NCI-H1417 treated with DMSO at 0.1 percent for 48 hours (cell line): ENCODE results near the gene EEFSEC.

Experiments
- DNase-seq: peaks from one replicate; lab custom pipeline; 2025; lab: John Stamatoyannopoulos, UW

Gene EEFSEC

GRCh38 chr3:128217702-128218547, 64.6 kb downstream of the EEFSEC start:
- DNase-seq: no peak

GRCh38 chr3:128218548-128219257, 65.4 kb downstream of the EEFSEC start:
- no peak for DNase-seq

GRCh38 chr3:128221328-128221727, 68.0 kb downstream of the EEFSEC start:
- DNase-seq: no peak

GRCh38 chr3:128222796-128223385, 69.6 kb downstream of the EEFSEC start:
- no peak for DNase-seq

- no peak for DNase-seq
Observed at GRCh38 chr3:128226186-128226725, 73.0 kb downstream of the EEFSEC start.

- no peak for DNase-seq
Observed at GRCh38 chr3:128226795-128227395, 73.6 kb downstream of the EEFSEC start.

- DNase-seq: no peak
Observed at GRCh38 chr3:128227507-128227906, 74.2 kb downstream of the EEFSEC start.

GRCh38 chr3:128228366-128228910, 75.2 kb downstream of the EEFSEC start:
- DNase-seq: no peak

- no peak for DNase-seq
Observed at GRCh38 chr3:128229106-128229857, 76.0 kb downstream of the EEFSEC start.

GRCh38 chr3:128231606-128232005, 78.3 kb downstream of the EEFSEC start:
- DNase-seq: no peak

- no peak for DNase-seq
Observed at GRCh38 chr3:128232376-128233178, 79.3 kb downstream of the EEFSEC start.

- DNase-seq: no peak
Observed at GRCh38 chr3:128235207-128235926, 82.1 kb downstream of the EEFSEC start.

GRCh38 chr3:128236657-128237056, 83.4 kb downstream of the EEFSEC start:
- DNase-seq: peak; percentile 53

- no peak for DNase-seq
Observed at GRCh38 chr3:128237348-128238183, 84.3 kb downstream of the EEFSEC start.

- no peak for DNase-seq
Observed at GRCh38 chr3:128238184-128238489, 84.9 kb downstream of the EEFSEC start.

GRCh38 chr3:128239304-128239703, 86.0 kb downstream of the EEFSEC start:
- DNase-seq: no peak

GRCh38 chr3:128240232-128240631, 87.0 kb downstream of the EEFSEC start:
- DNase-seq: no peak

- DNase-seq: no peak
Observed at GRCh38 chr3:128241741-128242140, 88.5 kb downstream of the EEFSEC start.
